GM21528 (cell line): Measurements from ENCODE around the gene DHRS7B.

Source experiments
- ATAC-seq: cut with Tn5 transposase; IDR thresholded peaks from one replicate; pipeline ENCODE4 v1.9.1; 2021; ENCODE audit warnings: mild to moderate bottlenecking, moderate library complexity; ENCODE audit not compliant: unreplicated experiment, low FRiP score

The DHRS7B gene

GRCh38 chr17:21149621-21150020 lies 22.9 kb downstream of the DHRS7B start:
- ATAC-seq = no peak

DNA sequence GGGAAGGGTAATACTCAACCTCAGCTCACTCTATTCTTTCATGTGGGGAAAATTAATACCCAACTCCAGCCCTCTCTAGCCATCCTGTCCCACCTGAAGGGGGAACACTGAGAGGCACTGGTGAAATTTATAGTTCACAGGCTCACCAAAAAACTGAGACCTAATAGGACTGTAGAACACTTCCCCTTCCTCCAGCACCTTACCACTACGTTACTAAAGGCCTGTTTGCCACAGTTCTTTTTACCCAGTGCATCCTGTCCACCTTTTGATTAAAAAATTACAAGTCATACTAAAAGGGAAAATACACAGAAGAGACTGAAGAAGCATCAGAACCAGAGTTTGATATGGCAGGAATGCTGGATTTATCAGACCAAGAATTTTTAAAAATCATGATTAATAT lies 26.0 kb downstream of the DHRS7B start:
- no peak for ATAC-seq

GRCh38 chr17:21157586-21158370 lies 31.0 kb downstream of the DHRS7B start:
- no peak for ATAC-seq

- ATAC-seq = no peak
Observed at GRCh38 chr17:21160401-21160800, 33.6 kb downstream of the DHRS7B start.

GRCh38 chr17:21161498-21162393 lies 35.0 kb downstream of the DHRS7B start:
- ATAC-seq = no peak

DNA sequence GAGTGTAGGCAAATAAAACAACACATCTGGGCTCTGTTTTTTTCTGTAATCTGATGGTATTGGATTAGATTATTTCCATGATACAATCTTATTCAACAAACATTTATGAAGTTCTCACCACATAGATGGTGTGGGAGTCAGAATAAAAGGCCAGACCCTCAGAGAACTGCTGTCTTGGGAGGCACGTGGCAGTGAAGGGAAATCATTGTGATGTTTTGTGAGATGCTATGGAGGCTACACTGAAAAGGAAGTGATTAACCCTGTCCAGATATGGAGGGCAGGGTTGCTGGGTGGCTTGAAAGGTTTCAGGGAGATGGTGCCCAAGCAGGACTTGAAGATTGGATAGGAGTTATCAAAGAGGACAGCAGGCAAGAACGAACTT lies 35.6 kb downstream of the DHRS7B start:
- no peak for ATAC-seq

DNA sequence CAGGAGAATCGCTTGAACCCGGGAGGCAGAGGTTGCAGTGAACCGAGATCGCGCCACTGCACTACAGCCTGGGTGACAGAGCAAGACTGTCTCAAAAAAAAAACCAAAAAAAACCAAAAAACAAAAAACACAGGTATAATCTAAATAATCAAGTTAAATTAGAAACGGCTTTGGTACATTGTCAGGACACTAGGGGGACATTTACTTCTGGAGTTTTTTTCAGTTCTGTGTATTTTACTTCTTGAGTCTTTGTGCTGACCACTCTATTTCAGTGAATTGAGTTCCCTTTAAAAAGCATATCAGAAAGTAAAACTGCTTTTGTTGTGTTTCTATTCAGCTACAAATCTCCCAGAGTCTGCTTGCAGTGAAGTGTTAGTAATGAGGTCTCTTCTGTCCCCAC lies 36.3 kb downstream of the DHRS7B start:
- no peak for ATAC-seq

GRCh38 chr17:21164216-21164615 lies 37.5 kb downstream of the DHRS7B start:
- ATAC-seq = no peak

DNA sequence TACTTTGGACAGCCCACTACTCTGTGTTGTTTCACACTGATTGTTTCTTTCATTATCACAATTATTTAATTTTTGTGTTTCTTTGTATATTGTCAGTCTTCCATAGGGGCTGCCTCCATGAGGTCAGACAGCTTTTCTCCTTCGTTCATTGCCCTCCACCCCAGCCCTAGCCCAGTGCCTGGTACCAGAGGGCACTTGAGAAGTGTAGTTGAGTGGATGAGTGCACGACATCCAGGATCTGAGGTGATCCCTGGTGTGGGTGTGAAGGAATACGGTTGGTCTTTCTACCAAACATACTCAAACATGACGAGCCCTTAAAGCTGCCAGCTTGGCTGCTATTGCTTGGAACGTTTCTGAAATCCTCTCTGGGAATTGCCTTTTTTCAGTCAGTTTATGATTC lies 37.9 kb downstream of the DHRS7B start:
- no peak for ATAC-seq

GRCh38 chr17:21165922-21166594 lies 39.3 kb downstream of the DHRS7B start:
- ATAC-seq = no peak

DNA sequence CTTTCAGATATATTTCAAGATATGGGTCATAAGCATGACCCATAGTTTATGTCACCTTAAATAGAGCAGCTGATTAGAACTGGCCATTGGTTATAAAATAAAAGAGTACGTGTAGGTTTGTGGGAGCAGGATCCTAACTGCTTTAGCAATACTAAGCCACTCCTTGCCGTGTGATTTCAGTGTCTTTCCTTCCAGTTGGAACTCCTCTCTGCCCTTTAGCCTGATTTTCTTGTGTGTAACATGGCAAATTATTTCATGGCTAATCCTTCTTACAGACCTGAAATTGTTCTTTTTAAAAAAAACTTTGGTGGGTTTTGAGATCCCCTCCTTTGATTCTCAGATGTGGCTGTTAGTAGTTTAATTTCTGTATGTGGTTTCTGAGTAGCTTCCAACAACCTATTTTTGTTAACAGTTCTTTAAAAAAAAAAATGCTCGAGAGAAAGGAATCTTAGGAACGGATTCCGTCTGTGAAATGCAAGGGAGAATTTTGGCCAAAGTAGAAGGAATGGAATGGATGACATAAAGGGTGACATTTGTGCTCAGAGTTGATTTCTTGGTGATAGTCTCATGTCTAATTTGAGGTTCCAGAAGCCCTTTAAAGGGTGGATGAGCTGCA lies 39.9 kb downstream of the DHRS7B start:
- no peak for ATAC-seq

GRCh38 chr17:21167303-21167702 lies 40.5 kb downstream of the DHRS7B start:
- ATAC-seq = no peak

- ATAC-seq = no peak
Observed at GRCh38 chr17:21168555-21168865, 41.7 kb downstream of the DHRS7B start.

GRCh38 chr17:21169496-21169895 lies 42.7 kb downstream of the DHRS7B start:
- ATAC-seq = no peak

DNA sequence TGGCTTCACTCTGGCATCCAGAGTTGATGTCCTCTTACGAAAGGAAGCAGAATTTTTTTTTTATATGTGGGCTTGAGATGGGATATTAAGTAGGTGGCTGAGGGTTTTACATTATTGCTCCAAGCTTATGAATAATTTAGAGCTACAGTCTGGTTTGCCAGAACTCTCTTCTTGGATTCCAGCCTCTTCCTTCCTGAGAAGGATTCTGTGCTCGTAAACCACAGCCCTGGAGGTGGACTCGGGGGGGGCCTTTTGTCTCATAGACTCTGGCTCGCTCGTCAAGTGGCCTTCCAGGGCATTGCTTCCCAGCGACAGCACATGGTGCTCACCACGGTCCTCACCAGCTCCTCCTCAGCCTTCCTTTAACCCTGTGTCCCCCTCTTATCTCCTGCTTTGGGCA lies 44.0 kb downstream of the DHRS7B start:
- no peak for ATAC-seq

- ATAC-seq = peak; percentile 82
Observed at GRCh38 chr17:21171309-21171922, 44.7 kb downstream of the DHRS7B start.

DNA sequence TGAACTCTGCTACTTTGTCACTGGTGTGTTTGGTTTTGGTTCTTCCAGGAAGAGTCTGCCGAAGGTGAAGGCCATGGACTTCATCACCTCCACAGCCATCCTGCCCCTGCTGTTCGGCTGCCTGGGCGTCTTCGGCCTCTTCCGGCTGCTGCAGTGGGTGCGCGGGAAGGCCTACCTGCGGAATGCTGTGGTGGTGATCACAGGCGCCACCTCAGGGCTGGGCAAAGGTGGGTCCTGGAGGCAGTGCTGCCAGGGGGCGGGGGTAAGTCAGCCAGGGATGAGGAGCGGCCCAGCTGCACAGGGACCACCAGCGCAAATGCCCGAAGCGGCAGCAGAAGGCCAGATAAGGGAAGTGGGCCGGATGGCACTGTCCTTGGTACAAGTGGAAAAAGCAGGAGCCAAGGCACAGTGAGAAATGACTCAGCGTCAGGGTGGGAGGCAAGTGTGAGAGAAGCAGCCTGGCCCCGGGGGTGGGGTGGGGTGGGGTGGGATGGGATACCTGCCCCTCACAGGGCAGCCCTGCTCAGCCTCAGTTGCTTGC lies 45.3 kb downstream of the DHRS7B start:
- no peak for ATAC-seq

DNA sequence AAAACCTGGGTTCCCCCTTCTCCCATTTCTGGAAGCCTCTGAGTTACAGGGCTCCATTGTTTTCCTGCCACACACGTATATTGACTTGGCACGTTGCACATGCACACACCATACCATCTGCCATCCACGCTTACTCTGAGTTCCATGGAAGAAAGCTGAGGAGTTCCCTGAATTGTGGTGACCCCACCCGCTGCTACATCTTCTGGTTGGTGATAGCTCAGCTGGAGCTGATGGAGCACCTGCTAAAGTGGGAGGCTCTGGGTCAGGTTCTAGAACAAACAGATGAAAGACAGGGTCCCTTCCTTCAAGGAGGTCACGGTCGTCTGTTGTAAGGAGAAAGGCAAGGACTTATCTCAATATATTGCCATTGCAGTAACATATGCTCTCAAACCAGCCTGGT lies 46.1 kb downstream of the DHRS7B start:
- no peak for ATAC-seq

DNA sequence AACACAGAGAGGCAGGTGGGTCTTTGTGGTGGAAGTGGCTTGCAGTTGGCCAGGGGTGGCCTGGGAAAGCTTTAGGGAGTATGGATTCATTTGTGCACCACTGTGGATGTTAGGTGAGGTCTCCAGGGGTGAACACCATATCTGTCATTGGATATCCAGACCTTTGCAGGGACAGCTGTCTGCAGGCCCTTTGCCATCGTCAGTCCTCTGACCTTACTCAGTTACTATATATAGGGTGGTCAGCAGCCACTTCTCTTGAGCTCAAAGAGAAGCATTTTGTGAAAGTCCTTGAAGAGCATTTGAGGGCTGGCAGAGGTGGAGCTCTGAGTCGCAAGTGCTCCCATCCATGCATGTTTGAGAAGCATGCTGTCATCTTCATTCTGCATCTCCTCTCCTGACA lies 46.8 kb downstream of the DHRS7B start:
- no peak for ATAC-seq

- no peak for ATAC-seq
Observed at GRCh38 chr17:21174186-21174585, 47.4 kb downstream of the DHRS7B start.
